GM12878 (cell line): ENCODE results near the gene MAMDC2. TPM values are rescaled to one million over a fixed set of nuclear protein-coding genes. Genes with fewer than 3 reads are reported as not detected.

ENCODE experiments used
- ATAC-seq: fragments of 200-7000 bp; cut with Tn5 transposase; 3 replicates; pipeline ENCODE4 v1.9.1; 2020; ENCODE audit warnings: mild to moderate bottlenecking, moderate library complexity
- BruUV-seq: library from RNA; stranded (reverse); fragments of 400-500 nt; replicated peaks from 2 replicates; lab custom pipeline; 2021; lab: Mats Ljungman, UMichigan
- CTCF ChIA-PET: fragments of 300-600 bp; sonication (Branson Sonifier 250); formaldehyde crosslinking; extraction: SDS; loops from one replicate; lab custom pipeline; 2021; ENCODE audit warnings: inconsistent platforms; lab: Yijun Ruan, JAX
- POLR2A ChIA-PET: fragments of 350-600 bp; formaldehyde crosslinking; extraction: SDS; loops from one replicate; lab custom pipeline; 2021; ENCODE audit warnings: inconsistent platforms; lab: Charles Lee
- RAD21 ChIA-PET: fragments of 300-600 bp; sonication (Branson Sonifier 250); formaldehyde crosslinking; loops from one replicate; lab custom pipeline; 2023; ENCODE audit warnings: antibody characterized with exemption; ENCODE audit not compliant: unreplicated experiment; lab: Charles Lee
- SMC1A ChIA-PET: fragments of 300-600 bp; sonication (Branson Sonifier 250); formaldehyde crosslinking; loops from one replicate; lab custom pipeline; 2023; ENCODE audit not compliant: unreplicated experiment, uncharacterized antibody; lab: Charles Lee
- DNase-seq: peaks from one replicate; pipeline ENCODE4 v3.0.0-alpha.2; 2011; ENCODE audit warnings: low read depth, low spot score
- FAIRE-seq: peaks from 3 replicates; lab custom pipeline; 2011; peaks lifted over from hg19 to GRCh38; lab: Jason Lieb, UNC
- H2AFZ ChIP-seq: 2 replicates; pipeline ENCODE4 v1.6.0; 2011; ENCODE audit warnings: low read depth, low read length, control low read depth; ENCODE audit not compliant: control insufficient read depth
- H3K27ac ChIP-seq: 2 replicates; pipeline ENCODE4 v1.5.1; 2011; ENCODE audit warnings: control low read depth; ENCODE audit not compliant: control insufficient read depth, insufficient read depth
- H3K27me3 ChIP-seq, 2 experiments: replicated peaks in 1 of 2; 2 replicates each; pipeline versions ENCODE4 v1.6.0 to v1.6.1; 2011; ENCODE audit warnings: low read length in 1 of 2; ENCODE audit not compliant: control insufficient read depth in 2 of 2, insufficient read depth in 2 of 2
- H3K36me3 ChIP-seq, 2 experiments: 2 replicates each; pipeline ENCODE4 v1.5.1; 2011; ENCODE audit warnings: low read length in 1 of 2; ENCODE audit not compliant: control insufficient read depth in 2 of 2, insufficient read depth in 2 of 2
- H3K4me1 ChIP-seq: 2 replicates; pipeline ENCODE4 v1.6.1; 2011; ENCODE audit warnings: mild to moderate bottlenecking, low read length, moderate library complexity, mixed read lengths; ENCODE audit not compliant: control insufficient read depth, insufficient read depth
- H3K4me2 ChIP-seq: 2 replicates; pipeline ENCODE4 v1.6.0; 2011; ENCODE audit warnings: control low read depth; ENCODE audit not compliant: control insufficient read depth, insufficient read depth
- H3K4me3 ChIP-seq: fragments of 200-600 bp; sonication (generic); 2 replicates; pipeline ENCODE4 v1.5.1; 2016
- H3K79me2 ChIP-seq: 2 replicates; pipeline ENCODE4 v1.6.0; 2011; ENCODE audit warnings: low read length; ENCODE audit not compliant: control insufficient read depth, insufficient read depth
- H3K9ac ChIP-seq: 2 replicates; pipeline ENCODE4 v1.8.0; 2011; ENCODE audit warnings: low read length, control low read depth, mixed read lengths; ENCODE audit not compliant: control insufficient read depth, insufficient read depth
- H3K9me3 ChIP-seq: replicated peaks from 3 replicates; pipeline ENCODE4 v1.5.1; 2011; ENCODE audit warnings: mild to moderate bottlenecking, low read length; ENCODE audit not compliant: control insufficient read depth, insufficient read depth
- H4K20me1 ChIP-seq: 2 replicates; pipeline ENCODE4 v1.6.0; 2011; ENCODE audit not compliant: control insufficient read depth, insufficient read depth
- ATF7 ChIP-seq: fragments of 450-650 bp; IDR thresholded peaks from 2 replicates; pipeline ENCODE4 v1.6.1; 2016; ENCODE audit warnings: low read depth, mild to moderate bottlenecking
- FOXK2 ChIP-seq: fragments of 450-650 bp; IDR thresholded peaks from 2 replicates; pipeline ENCODE4 v1.6.1; 2017; ENCODE audit warnings: mild to moderate bottlenecking, moderate library complexity
- MXI1 ChIP-seq: fragments of 150-350 bp; IDR thresholded peaks from 2 replicates; pipeline ENCODE4 v1.6.1; 2011; ENCODE audit warnings: low read depth, mild to moderate bottlenecking, inconsistent platforms, low read length, improper control_type of control experiment
- MYB ChIP-seq: fragments of 150-350 bp; IDR thresholded peaks from 2 replicates; pipeline ENCODE4 v1.6.1; 2014; ENCODE audit warnings: mild to moderate bottlenecking, low read depth, low read length, borderline replicate concordance
- NRF1 ChIP-seq: conservative IDR thresholded peaks from 2 replicates; pipeline ENCODE4 v1.6.1; 2011; ENCODE audit warnings: mild to moderate bottlenecking, low read depth, low read length, improper control_type of control experiment
- POLR2A ChIP-seq: IDR thresholded peaks from 2 replicates; pipeline ENCODE4 v1.6.1; 2011; ENCODE audit warnings: low read depth, mild to moderate bottlenecking, low read length
- SUZ12 ChIP-seq: fragments of 200-600 bp; sonication (generic); IDR thresholded peaks from one replicate; pipeline ENCODE4 v1.6.1; 2018; ENCODE audit warnings: antibody characterized with exemption, mild to moderate bottlenecking; ENCODE audit not compliant: unreplicated experiment
- ZNF622 ChIP-seq: fragments of 450-650 bp; IDR thresholded peaks from 2 replicates; pipeline ENCODE4 v1.6.1; 2017; ENCODE audit warnings: mild to moderate bottlenecking, inconsistent platforms
- ZSCAN29 ChIP-seq: fragments of 450-650 bp; IDR thresholded peaks from 2 replicates; pipeline ENCODE4 v1.6.1; 2017; ENCODE audit warnings: mild to moderate bottlenecking, moderate library complexity
- WGBS: methylation state at CpG from one replicate; pipeline ENCODE4 v1.1.6; 2016; ENCODE audit warnings: low lambda C conversion rate; ENCODE audit not compliant: insufficient replicate concordance, insufficient coverage; ENCODE audit errors: missing lambda C conversion rate; 5-methylcytosine and 5-hydroxymethylcytosine counted together
- in situ Hi-C: fragments of 300-500 bp; cut with MboI; formaldehyde crosslinking; loops from 9 replicates; pipeline ENCODE4 v1.14.3; 2018; ENCODE audit warnings: mixed read lengths
- intact Hi-C: fragments of 100-400 bp; cut with micrococcal nuclease; formaldehyde crosslinking; loops from one replicate; pipeline ENCODE4 v1.14.2; 2022; ENCODE audit not compliant: unreplicated experiment
- polyA plus RNA-seq, 11 experiments: library from polyadenylated mRNA; depleted of rRNA in 4 of 11; unstranded in 6 of 11; stranded (reverse) in 5 of 11; fragments of >200 nt; fragmentation: Nextera tagmentation in 4 of 11; fragmentation: Illumina TruSeq in 1 of 11; extraction: Ambion mirVana in 4 of 11; extraction: Trizol in 1 of 11; gene quantifications; 1 replicate in 1 of 11; 2 replicates in 10 of 11; pipeline versions ENCODE4 v1.2.1 to v1.2.3, GENCODE V29; 2011 to 2016; ENCODE audit warnings: inconsistent platforms in 2 of 11, missing spikeins in 2 of 11, low read depth in 1 of 11
- total RNA-seq, 4 experiments: library from RNA; depleted of rRNA in 3 of 4; stranded (reverse); fragments of >200 nt in 3 of 4; fragmentation: Illumina TruSeq in 1 of 4; extraction: Trizol in 1 of 4; gene quantifications; 2 replicates each; pipeline versions ENCODE4 v1.2.1 to v1.2.3, GENCODE V29; 2013 to 2021
- TF ChIP-seq, protein P1 (sequence below): IDR thresholded peaks from 2 replicates; pipeline ENCODE4 v1.6.1; 2011; ENCODE audit warnings: mild to moderate bottlenecking, low read depth, low read length, moderate library complexity; ENCODE audit not compliant: insufficient replicate concordance
- TF ChIP-seq, protein P2 (sequence below): fragments of 450-650 bp; formaldehyde crosslinking; IDR thresholded peaks from 2 replicates; pipeline ENCODE4 v1.4.0; 2020; ENCODE audit warnings: mild to moderate bottlenecking, moderate library complexity
- TF ChIP-seq, protein P3 (sequence below): fragments of 450-650 bp; formaldehyde crosslinking; IDR thresholded peaks from 2 replicates; pipeline ENCODE4 v1.5.0; 2022; ENCODE audit warnings: mild to moderate bottlenecking, missing genetic modification characterization
- TF ChIP-seq, protein P4 (sequence below): fragments of 450-650 bp; IDR thresholded peaks from 2 replicates; pipeline ENCODE4 v1.6.1; 2017; ENCODE audit warnings: borderline replicate concordance

MAMDC2 gene
- total and polyA plus RNA-seq, 10 of the 15 experiments (the other 5 are each of a cell fraction or from before 2014, with no cell fraction given), result 0.01 to 0.09 TPM; not detected in 8

DNA sequence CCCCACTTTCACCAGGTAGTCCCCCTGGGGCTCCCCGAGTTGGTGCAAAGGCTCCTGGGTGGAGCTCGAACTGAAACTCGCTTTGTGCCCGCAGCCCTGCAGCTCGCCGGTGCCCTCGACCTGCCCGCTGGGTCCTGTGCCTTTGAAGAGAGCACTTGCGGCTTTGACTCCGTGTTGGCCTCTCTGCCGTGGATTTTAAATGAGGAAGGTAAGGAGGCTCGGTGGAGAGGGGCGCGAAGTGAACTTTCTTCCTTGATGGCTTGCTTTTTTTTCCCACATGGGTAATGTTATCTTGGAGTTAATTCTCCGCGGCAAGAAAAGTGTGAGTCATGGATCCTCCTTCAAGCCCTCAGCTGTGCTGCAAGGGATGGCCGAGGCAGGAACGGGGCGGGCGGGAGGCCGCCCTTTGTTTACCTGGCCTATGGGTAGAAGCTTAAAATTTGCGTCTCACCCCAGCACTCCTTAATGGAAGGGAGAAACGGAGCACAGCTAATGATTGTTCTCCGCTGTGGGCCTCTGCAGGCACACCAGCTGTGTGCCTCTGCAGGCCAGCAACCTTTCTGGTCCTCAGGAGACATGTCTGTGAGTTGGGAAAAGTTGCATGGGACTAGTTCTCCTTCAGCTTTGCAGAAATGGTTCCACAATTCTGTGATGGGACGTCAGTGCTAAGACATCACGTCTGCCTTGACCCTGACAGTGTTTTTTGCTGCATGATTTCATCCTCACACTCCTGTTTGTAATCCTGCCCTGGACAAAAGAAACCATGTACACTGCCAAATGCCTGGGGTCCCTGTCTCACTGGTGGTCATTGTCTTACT lies 1.1 kb downstream of the MAMDC2 start (continued):
- TF ChIP-seq ATF7, result no peak
- no peak for TF ChIP-seq SUZ12
- TF ChIP-seq, protein P1, sequence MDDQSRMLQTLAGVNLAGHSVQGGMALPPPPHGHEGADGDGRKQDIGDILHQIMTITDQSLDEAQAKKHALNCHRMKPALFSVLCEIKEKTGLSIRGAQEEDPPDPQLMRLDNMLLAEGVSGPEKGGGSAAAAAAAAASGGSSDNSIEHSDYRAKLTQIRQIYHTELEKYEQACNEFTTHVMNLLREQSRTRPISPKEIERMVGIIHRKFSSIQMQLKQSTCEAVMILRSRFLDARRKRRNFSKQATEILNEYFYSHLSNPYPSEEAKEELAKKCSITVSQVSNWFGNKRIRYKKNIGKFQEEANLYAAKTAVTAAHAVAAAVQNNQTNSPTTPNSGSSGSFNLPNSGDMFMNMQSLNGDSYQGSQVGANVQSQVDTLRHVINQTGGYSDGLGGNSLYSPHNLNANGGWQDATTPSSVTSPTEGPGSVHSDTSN, result no peak
- TF ChIP-seq, protein P2, sequence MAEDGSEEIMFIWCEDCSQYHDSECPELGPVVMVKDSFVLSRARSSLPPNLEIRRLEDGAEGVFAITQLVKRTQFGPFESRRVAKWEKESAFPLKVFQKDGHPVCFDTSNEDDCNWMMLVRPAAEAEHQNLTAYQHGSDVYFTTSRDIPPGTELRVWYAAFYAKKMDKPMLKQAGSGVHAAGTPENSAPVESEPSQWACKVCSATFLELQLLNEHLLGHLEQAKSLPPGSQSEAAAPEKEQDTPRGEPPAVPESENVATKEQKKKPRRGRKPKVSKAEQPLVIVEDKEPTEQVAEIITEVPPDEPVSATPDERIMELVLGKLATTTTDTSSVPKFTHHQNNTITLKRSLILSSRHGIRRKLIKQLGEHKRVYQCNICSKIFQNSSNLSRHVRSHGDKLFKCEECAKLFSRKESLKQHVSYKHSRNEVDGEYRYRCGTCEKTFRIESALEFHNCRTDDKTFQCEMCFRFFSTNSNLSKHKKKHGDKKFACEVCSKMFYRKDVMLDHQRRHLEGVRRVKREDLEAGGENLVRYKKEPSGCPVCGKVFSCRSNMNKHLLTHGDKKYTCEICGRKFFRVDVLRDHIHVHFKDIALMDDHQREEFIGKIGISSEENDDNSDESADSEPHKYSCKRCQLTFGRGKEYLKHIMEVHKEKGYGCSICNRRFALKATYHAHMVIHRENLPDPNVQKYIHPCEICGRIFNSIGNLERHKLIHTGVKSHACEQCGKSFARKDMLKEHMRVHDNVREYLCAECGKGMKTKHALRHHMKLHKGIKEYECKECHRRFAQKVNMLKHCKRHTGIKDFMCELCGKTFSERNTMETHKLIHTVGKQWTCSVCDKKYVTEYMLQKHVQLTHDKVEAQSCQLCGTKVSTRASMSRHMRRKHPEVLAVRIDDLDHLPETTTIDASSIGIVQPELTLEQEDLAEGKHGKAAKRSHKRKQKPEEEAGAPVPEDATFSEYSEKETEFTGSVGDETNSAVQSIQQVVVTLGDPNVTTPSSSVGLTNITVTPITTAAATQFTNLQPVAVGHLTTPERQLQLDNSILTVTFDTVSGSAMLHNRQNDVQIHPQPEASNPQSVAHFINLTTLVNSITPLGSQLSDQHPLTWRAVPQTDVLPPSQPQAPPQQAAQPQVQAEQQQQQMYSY (CRISPR knock-in tag), result no peak

DNA sequence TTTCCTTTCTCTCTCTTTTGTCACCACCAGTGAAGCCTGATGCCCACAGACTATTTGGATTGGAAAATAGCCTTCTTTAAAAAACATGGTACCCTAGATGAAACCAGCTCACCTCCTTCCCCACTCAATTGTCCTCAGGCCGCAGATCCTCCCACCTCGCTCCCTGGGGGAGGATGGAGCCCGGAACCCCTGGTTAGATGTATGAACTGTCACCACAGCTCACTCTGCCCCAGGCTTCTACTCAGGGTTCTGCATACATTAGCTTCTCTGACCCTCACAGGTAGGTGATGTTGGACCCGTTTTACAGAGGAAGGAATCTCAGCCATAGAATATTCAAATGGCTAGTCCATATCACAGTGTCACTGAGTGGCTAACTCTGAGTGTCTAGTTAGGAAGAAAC lies 1.8 kb downstream of the MAMDC2 start:
- FAIRE-seq, result no peak
- in situ Hi-C loops, result no loop called here
- H3K9ac ChIP-seq, result no peak overlapping the region
- no peaks in the 10 kb centered on the region for H4K20me1 ChIP-seq
- BruUV-seq, result no TSS peak
- H3K27me3 ChIP-seq, result peaks cover 5 to 9% of the 10 kb centered on the region in 2 experiments; a peak in 3 of 4 replicates
- ChIA-PET SMC1A (no interaction called here), POLR2A (no interaction called here), CTCF (interaction anchor here (0.6 kb wide), 1 partner anchor 1979 kb away, joined by 3 read pairs; no protein-coding TSS in a partner anchor), RAD21 (no interaction called here)
- WGBS, result 8% methylated on average over 4 of the region's 4 CpGs
- H3K9me3 ChIP-seq, result no peaks in the 10 kb centered on the region
- no peak overlapping the region for H2AFZ ChIP-seq
- H3K4me2 ChIP-seq, result no peak overlapping the region
- ATAC-seq, result no peak
- H3K4me3 ChIP-seq, result no peak overlapping the region
- no peaks in the 10 kb centered on the region for H3K36me3 ChIP-seq
- no peaks in the 10 kb centered on the region for H3K4me1 ChIP-seq
- no peak for DNase-seq
- H3K27ac ChIP-seq, result no peak overlapping the region
- intact Hi-C loops, result no loop called here
- no peaks in the 10 kb centered on the region for H3K79me2 ChIP-seq
- TF ChIP-seq MXI1 (no peak), FOXK2 (no peak), MYB (no peak), ZSCAN29 (no peak), ZNF622 (no peak), NRF1 (no peak), POLR2A (no peak)
- TF ChIP-seq, protein P3, sequence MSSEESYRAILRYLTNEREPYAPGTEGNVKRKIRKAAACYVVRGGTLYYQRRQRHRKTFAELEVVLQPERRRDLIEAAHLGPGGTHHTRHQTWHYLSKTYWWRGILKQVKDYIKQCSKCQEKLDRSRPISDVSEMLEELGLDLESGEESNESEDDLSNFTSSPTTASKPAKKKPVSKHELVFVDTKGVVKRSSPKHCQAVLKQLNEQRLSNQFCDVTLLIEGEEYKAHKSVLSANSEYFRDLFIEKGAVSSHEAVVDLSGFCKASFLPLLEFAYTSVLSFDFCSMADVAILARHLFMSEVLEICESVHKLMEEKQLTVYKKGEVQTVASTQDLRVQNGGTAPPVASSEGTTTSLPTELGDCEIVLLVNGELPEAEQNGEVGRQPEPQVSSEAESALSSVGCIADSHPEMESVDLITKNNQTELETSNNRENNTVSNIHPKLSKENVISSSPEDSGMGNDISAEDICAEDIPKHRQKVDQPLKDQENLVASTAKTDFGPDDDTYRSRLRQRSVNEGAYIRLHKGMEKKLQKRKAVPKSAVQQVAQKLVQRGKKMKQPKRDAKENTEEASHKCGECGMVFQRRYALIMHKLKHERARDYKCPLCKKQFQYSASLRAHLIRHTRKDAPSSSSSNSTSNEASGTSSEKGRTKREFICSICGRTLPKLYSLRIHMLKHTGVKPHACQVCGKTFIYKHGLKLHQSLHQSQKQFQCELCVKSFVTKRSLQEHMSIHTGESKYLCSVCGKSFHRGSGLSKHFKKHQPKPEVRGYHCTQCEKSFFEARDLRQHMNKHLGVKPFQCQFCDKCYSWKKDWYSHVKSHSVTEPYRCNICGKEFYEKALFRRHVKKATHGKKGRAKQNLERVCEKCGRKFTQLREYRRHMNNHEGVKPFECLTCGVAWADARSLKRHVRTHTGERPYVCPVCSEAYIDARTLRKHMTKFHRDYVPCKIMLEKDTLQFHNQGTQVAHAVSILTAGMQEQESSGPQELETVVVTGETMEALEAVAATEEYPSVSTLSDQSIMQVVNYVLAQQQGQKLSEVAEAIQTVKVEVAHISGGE, result no peak
- TF ChIP-seq, protein P4, sequence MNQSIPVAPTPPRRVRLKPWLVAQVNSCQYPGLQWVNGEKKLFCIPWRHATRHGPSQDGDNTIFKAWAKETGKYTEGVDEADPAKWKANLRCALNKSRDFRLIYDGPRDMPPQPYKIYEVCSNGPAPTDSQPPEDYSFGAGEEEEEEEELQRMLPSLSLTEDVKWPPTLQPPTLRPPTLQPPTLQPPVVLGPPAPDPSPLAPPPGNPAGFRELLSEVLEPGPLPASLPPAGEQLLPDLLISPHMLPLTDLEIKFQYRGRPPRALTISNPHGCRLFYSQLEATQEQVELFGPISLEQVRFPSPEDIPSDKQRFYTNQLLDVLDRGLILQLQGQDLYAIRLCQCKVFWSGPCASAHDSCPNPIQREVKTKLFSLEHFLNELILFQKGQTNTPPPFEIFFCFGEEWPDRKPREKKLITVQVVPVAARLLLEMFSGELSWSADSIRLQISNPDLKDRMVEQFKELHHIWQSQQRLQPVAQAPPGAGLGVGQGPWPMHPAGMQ, result no peak
